NOMO-1 treated with dmso at 0.1 percent for 144 hours (cell line): ENCODE measurements around the gene HTR3D.
A peak's percentile ranks its signal among the peaks of the same experiment; 100 is the strongest.
"Not testable (repeated sequence)": the region's sequence is repeated elsewhere in the genome, so short reads cannot be mapped to it uniquely, and the experiment has no call there.

Source experiments
- DNase-seq: peaks from one replicate; lab custom pipeline; 2025; ENCODE audit not compliant: unreplicated experiment; lab: John Stamatoyannopoulos, UW

HTR3D gene

GRCh38 chr3:184062637-184063036 is 31.1 kb downstream of the HTR3D start:
- DNase-seq: no peak

- DNase-seq: no peak
Observed at GRCh38 chr3:184066211-184066610, 34.7 kb downstream of the HTR3D start.

GRCh38 chr3:184067573-184068055 is 36.1 kb downstream of the HTR3D start:
- DNase-seq: no peak

- no peak for DNase-seq
Observed at GRCh38 chr3:184068344-184068743, 36.8 kb downstream of the HTR3D start.

- not testable (repeated sequence) for DNase-seq
Observed at GRCh38 chr3:184071142-184071541, 39.6 kb downstream of the HTR3D start.

- DNase-seq: no peak
Observed at GRCh38 chr3:184073621-184074020, 42.1 kb downstream of the HTR3D start.

- no peak for DNase-seq
Observed at GRCh38 chr3:184075901-184076300, 44.4 kb downstream of the HTR3D start.

- DNase-seq: no peak
Observed at GRCh38 chr3:184077881-184078280, 46.3 kb downstream of the HTR3D start.

GRCh38 chr3:184078851-184079250 is 47.3 kb downstream of the HTR3D start:
- no peak for DNase-seq

- no peak for DNase-seq
Observed at GRCh38 chr3:184081116-184081830, 49.7 kb downstream of the HTR3D start.

- DNase-seq: no peak
Observed at GRCh38 chr3:184082034-184082433, 50.5 kb downstream of the HTR3D start.

- DNase-seq: no peak
Observed at GRCh38 chr3:184082465-184082864, 50.9 kb downstream of the HTR3D start.

- peak; percentile 90 for DNase-seq
Observed at GRCh38 chr3:184085389-184085852, 53.9 kb downstream of the HTR3D start.
